ENCODE measurements around the gene JAKMIP1.

DNA sequence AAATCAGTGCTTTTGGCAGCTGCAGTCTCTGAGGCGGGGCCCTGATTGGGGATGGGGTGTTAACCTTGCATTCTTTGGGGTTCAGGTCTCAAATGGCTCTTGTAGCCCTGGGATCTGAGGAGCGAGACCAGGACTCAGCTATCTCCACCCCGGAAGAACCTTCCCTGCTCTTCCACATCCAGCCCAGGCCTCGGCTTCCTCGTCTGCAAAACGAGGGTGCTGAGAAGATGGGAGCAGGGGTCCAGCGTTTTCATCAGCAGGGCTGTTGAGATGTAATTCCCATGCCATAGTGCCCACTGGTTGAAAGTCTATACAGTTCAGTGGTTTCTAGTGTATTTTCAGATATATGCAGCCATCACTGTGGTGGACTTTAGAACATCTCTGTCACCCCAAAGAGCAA, 34.7 kb upstream of the JAKMIP1 start:
- no peak for TF ChIP-seq POLR2A (IDR thresholded peaks at IDR 0.05)
- TF ChIP-seq EP300 (IDR thresholded peaks at IDR 0.05) = no peak
- TF ChIP-seq POLR2AphosphoS5 (IDR thresholded peaks at IDR 0.05) = no peak
- no peak for TF ChIP-seq CTCF (IDR thresholded peaks at IDR 0.05)
